Breast epithelium (tissue), 4 donors: ENCODE results near the gene SLITRK5. TPM values are rescaled to one million over a fixed set of nuclear protein-coding genes. Genes with fewer than 3 reads are reported as not detected.

ENCODE experiments used
- DNase-seq, 2 donors: peaks; one replicate each; pipeline ENCODE4 v3.0.0-alpha.2; 2019; ENCODE audit warnings: low spot score in 2 of 2
- H3K27ac ChIP-seq, 2 donors: fragments of 200-600 bp; sonication (generic) in 1 of 2; one replicate each; pipeline ENCODE4 v1.5.1; 2016 to 2019; ENCODE audit warnings: mild to moderate bottlenecking in 1 of 2
- H3K27me3 ChIP-seq, 2 donors: fragments of 200-600 bp; sonication (generic) in 1 of 2; one replicate each; pipeline versions ENCODE4 v1.5.1 to v1.6.0; 2017 to 2019; ENCODE audit warnings: control low read depth in 1 of 2, mild to moderate bottlenecking in 1 of 2
- H3K36me3 ChIP-seq: fragments of 200-600 bp; one replicate; pipeline ENCODE4 v1.5.1; 2019
- H3K4me1 ChIP-seq, 2 donors: fragments of 200-600 bp; sonication (generic); one replicate each; pipeline ENCODE4 v1.5.1; 2016 to 2019; ENCODE audit warnings: control low read depth in 1 of 2
- H3K4me3 ChIP-seq, 3 donors: fragments of 200-600 bp; sonication (generic); 1 replicate in 2 of 3; 2 replicates in 1 of 3; pipeline ENCODE4 v1.5.1; 2016 to 2019; ENCODE audit warnings: mild to moderate bottlenecking in 3 of 3, moderate library complexity in 2 of 3
- H3K9me3 ChIP-seq, 2 donors: fragments of 200-600 bp; sonication (generic) in 1 of 2; one replicate each; pipeline ENCODE4 v1.5.1; 2016 to 2019; ENCODE audit warnings: control low read depth in 1 of 2
- POLR2A ChIP-seq: fragments of 450-650 bp; IDR thresholded peaks from one replicate; pipeline ENCODE4 v1.6.1; 2016; ENCODE audit warnings: antibody characterized with exemption, mild to moderate bottlenecking, moderate library complexity
- POLR2AphosphoS5 ChIP-seq, 3 donors: sonication (generic); formaldehyde crosslinking; IDR thresholded peaks; one replicate each; pipeline ENCODE4 v1.6.1; 2017; ENCODE audit warnings: antibody characterized with exemption in 3 of 3
- intact Hi-C: fragments of 100-400 bp; cut with DNase I; formaldehyde crosslinking; loops from one replicate; pipeline ENCODE4 v1.15.1; 2023; ENCODE audit warnings: low total_unique reads
- total RNA-seq, 3 donors: library from RNA; depleted of rRNA; stranded (reverse); fragments of >200 nt; gene quantifications; one replicate each; pipeline ENCODE4 v1.1.0, GENCODE V29; 2016
- TF ChIP-seq, protein P1 (sequence below), 3 donors: fragments of 450-650 bp; IDR thresholded peaks; one replicate each; pipeline ENCODE4 v1.5.1; 2016 to 2017; ENCODE audit warnings: antibody characterized with exemption in 3 of 3, mild to moderate bottlenecking in 3 of 3, moderate library complexity in 3 of 3

The SLITRK5 gene
- total RNA-seq, 3 donors from 2014 or later: under 0.01 to 0.73 (median 0.66) TPM

DNA sequence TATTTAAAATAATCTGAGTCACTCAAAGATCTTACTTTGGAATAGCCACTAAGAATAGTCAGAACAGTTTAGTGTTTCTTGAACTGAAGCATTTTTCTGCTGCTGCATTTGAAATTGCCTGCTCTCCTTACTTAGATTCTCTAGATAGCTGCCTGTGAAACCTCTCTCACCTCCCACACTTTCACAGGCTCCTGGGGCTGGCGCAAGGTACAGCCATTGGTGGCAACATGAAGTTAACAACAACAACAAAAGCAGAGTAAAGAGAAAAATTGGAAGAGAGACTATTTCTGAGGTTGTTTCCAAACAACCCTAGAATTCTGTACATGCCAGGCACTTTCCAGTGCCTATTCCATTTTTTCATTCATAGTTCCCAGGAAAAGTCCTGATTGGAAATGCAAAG, 25.3 kb downstream of the SLITRK5 start:
- intact Hi-C loops: no loop called here
- Histone ChIP-seq H3K27me3 (no peaks in the 10 kb centered on the region), H3K4me3 (no peak overlapping the region), H3K9me3 (no peaks in the 10 kb centered on the region), H3K27ac (no peak overlapping the region), H3K36me3 (no peaks in the 10 kb centered on the region), H3K4me1 (no peaks in the 10 kb centered on the region)
- TF ChIP-seq POLR2AphosphoS5 (IDR thresholded peaks at IDR 0.05) (no peak), POLR2A (no peak)
- TF ChIP-seq, protein P1, sequence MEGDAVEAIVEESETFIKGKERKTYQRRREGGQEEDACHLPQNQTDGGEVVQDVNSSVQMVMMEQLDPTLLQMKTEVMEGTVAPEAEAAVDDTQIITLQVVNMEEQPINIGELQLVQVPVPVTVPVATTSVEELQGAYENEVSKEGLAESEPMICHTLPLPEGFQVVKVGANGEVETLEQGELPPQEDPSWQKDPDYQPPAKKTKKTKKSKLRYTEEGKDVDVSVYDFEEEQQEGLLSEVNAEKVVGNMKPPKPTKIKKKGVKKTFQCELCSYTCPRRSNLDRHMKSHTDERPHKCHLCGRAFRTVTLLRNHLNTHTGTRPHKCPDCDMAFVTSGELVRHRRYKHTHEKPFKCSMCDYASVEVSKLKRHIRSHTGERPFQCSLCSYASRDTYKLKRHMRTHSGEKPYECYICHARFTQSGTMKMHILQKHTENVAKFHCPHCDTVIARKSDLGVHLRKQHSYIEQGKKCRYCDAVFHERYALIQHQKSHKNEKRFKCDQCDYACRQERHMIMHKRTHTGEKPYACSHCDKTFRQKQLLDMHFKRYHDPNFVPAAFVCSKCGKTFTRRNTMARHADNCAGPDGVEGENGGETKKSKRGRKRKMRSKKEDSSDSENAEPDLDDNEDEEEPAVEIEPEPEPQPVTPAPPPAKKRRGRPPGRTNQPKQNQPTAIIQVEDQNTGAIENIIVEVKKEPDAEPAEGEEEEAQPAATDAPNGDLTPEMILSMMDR (IDR thresholded peaks at IDR 0.05): no peak
- DNase-seq: no peak

DNA sequence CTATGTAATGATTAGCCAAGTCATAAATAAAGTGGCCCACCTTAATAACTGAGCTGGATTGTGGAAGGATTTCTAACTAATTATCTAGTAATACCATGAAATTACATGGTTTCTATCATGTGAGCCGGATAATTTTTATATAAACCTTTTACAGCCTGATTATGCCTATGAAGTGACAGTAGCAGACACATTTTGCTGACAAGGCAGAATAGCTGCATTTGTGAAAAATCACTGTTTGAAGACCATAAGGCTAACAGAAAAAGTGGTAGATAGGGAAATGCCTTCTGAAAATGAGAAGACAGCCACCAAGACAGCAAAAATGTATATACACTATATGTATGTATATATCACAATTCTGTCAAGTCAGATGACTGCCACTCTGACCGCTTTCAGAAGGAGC, 27.1 kb downstream of the SLITRK5 start:
- intact Hi-C loops: no loop called here
- Histone ChIP-seq H3K27ac (no peak overlapping the region), H3K4me3 (no peak overlapping the region), H3K36me3 (no peaks in the 10 kb centered on the region), H3K27me3 (no peaks in the 10 kb centered on the region), H3K9me3 (no peaks in the 10 kb centered on the region), H3K4me1 (no peaks in the 10 kb centered on the region)
- DNase-seq: no peak
- TF ChIP-seq POLR2AphosphoS5 (IDR thresholded peaks at IDR 0.05) (no peak), POLR2A (no peak)
- TF ChIP-seq, protein P1 (IDR thresholded peaks at IDR 0.05): no peak

DNA sequence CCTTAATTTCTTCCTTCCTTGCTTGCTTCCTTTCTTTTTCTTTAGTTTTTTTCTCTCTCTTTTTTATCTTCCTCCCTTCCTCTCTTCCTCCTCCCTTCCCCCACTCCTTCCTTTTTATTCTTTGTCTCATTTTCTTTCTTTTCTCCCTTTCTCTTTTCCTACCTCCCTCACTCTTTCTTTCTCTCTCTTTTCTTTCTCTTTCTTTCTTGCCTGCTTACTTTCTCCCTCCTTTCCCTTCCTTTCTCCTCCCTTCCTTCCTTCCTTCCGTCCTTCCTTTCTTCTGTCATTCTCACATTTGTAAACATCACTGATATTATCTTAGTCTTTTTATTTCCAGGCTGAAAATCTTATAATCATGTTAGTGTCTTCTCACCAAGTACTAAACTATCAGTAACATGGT, 38.8 kb downstream of the SLITRK5 start:
- no peak for TF ChIP-seq POLR2A
- no peak for TF ChIP-seq POLR2AphosphoS5 (IDR thresholded peaks at IDR 0.05)
- TF ChIP-seq, protein P1 (IDR thresholded peaks at IDR 0.05): no peak
- no peak overlapping the region for H3K27ac ChIP-seq
- H3K36me3 ChIP-seq: no peaks in the 10 kb centered on the region
- intact Hi-C loops: no loop called here
- H3K4me1 ChIP-seq: no peaks in the 10 kb centered on the region
- DNase-seq: no peak
- no peak overlapping the region for H3K4me3 ChIP-seq
- H3K9me3 ChIP-seq: no peaks in the 10 kb centered on the region
- H3K27me3 ChIP-seq: no peaks in the 10 kb centered on the region

DNA sequence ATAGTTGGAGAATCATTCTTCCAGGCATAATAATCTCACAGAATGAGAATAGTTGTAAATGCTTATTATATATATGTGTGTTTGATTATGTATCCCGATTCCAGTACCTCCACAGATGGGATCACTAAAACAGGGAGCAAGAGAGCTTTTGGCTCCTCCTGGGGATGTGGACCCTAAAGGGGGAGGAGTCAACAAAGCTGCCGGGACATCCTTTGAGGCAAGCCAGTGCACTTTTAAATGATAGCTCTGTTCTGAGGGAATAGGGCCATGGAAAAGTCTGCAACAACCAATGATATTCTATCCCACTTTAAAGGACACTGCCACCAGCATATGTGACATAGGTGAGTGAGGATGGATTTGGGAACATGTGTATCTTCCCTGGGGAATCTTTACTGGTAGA, 40.8 kb downstream of the SLITRK5 start:
- Histone ChIP-seq H3K4me3 (no peak overlapping the region), H3K9me3 (no peaks in the 10 kb centered on the region), H3K27ac (no peak overlapping the region), H3K4me1 (no peaks in the 10 kb centered on the region), H3K27me3 (no peaks in the 10 kb centered on the region), H3K36me3 (no peaks in the 10 kb centered on the region)
- DNase-seq: no peak
- intact Hi-C loops: no loop called here
- TF ChIP-seq, protein P1 (IDR thresholded peaks at IDR 0.05): no peak
- no peak for TF ChIP-seq POLR2AphosphoS5 (IDR thresholded peaks at IDR 0.05)
- TF ChIP-seq POLR2A: no peak
